Measurements from ENCODE around the gene SLC6A18.

SLC6A18 gene

GRCh38 chr5:1245905-1246576 is 20.9 kb downstream of the SLC6A18 start (continued):
- TF ChIP-seq WT1 (tag by site-specific recombination; IDR thresholded peaks at IDR 0.05) (no peak), ZNF514 (tag by site-specific recombination; IDR thresholded peaks at IDR 0.05) (no peak)

- Histone ChIP-seq H3K4me1 (ENCODE audit: control insufficient read depth, insufficient read depth, low read length) (no peaks in the 10 kb centered on the region), H3K36me3 (ENCODE audit: control insufficient read depth in 2 of 2, insufficient read depth in 1 of 2, low read length in 2 of 2) (no peaks in the 10 kb centered on the region), H3K4me3 (ENCODE audit: low read depth, low read length) (no peak overlapping the region), H3K27ac (ENCODE audit: extremely low read depth, low read depth, low read length) (no peak overlapping the region), H3K9me3 (ENCODE audit: control insufficient read depth, insufficient read depth, low read depth, low read length) (no peaks in the 10 kb centered on the region)
- CTCF ChIA-PET = interaction anchor here (0.8 to 1.4 kb wide), 2 partner anchors 79 to 221 kb away, joined by 3 read pairs; no protein-coding TSS in a partner anchor
- POLR2A ChIA-PET = no interaction called here
- TF ChIP-seq ZNF37A (tag by site-specific recombination; IDR thresholded peaks at IDR 0.05) (no peak), ZNF76 (tag by site-specific recombination; IDR thresholded peaks at IDR 0.05; ENCODE audit: borderline replicate concordance, low read depth) (no peak), GFI1B (tag by site-specific recombination; IDR thresholded peaks at IDR 0.05) (no peak), ZFHX2 (tag by site-specific recombination; conservative IDR thresholded peaks at IDR 0.05) (peak; percentile 39), EGR2 (tag by site-specific recombination; IDR thresholded peaks at IDR 0.05; ENCODE audit: low read depth) (peak; percentile 43; the same call in 1 of the 2 replicates), ZNF501 (tag by site-specific recombination; IDR thresholded peaks at IDR 0.05) (no peak), ZNF473 (tag by site-specific recombination; IDR thresholded peaks at IDR 0.05) (no peak), ZNF600 (tag by site-specific recombination; IDR thresholded peaks at IDR 0.05) (peak; percentile 76), ZNF792 (tag by site-specific recombination; IDR thresholded peaks at IDR 0.05) (no peak), ZNF133 (tag by site-specific recombination; IDR thresholded peaks at IDR 0.05) (no peak), ZNF302 (tag by site-specific recombination; IDR thresholded peaks at IDR 0.05; ENCODE audit: low read depth) (no peak), ZNF221 (tag by site-specific recombination; IDR thresholded peaks at IDR 0.05; ENCODE audit: borderline replicate concordance) (no peak), ZBTB20 (tag by site-specific recombination; IDR thresholded peaks at IDR 0.05) (no peak), ZNF23 (tag by site-specific recombination; IDR thresholded peaks at IDR 0.05; ENCODE audit: borderline replicate concordance) (no peak), SP7 (tag by site-specific recombination; IDR thresholded peaks at IDR 0.05) (no peak; the same call in 1 of the 2 replicates), ZBTB11 (tag by site-specific recombination; conservative IDR thresholded peaks at IDR 0.05; ENCODE audit: low read depth) (no peak), HOXD13 (CRISPR knock-in tag; IDR thresholded peaks at IDR 0.05; ENCODE audit: borderline replicate concordance) (no peak), GLIS1 (tag by site-specific recombination; IDR thresholded peaks at IDR 0.05) (peak; percentile 34), ZNF777 (tag by site-specific recombination; IDR thresholded peaks at IDR 0.05; ENCODE audit: borderline replicate concordance) (no peak), ZNF610 (tag by site-specific recombination; IDR thresholded peaks at IDR 0.05; ENCODE audit: borderline replicate concordance) (no peak), ZNF169 (tag by site-specific recombination; IDR thresholded peaks at IDR 0.05) (no peak), ZBTB17 (tag by site-specific recombination; IDR thresholded peaks at IDR 0.05) (no peak), ZNF544 (tag by site-specific recombination; IDR thresholded peaks at IDR 0.05) (no peak), ZNF513 (tag by site-specific recombination; IDR thresholded peaks at IDR 0.05) (no peak)
- TF ChIP-seq, protein P1, sequence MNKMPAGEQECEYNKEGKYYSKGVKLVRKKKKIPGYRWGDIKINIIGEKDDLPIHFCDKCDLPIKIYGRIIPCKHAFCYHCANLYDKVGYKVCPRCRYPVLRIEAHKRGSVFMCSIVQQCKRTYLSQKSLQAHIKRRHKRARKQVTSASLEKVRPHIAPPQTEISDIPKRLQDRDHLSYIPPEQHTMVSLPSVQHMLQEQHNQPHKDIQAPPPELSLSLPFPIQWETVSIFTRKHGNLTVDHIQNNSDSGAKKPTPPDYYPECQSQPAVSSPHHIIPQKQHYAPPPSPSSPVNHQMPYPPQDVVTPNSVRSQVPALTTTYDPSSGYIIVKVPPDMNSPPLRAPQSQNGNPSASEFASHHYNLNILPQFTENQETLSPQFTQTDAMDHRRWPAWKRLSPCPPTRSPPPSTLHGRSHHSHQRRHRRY (tag by site-specific recombination; IDR thresholded peaks at IDR 0.05) = no peak
- TF ChIP-seq, protein P2, sequence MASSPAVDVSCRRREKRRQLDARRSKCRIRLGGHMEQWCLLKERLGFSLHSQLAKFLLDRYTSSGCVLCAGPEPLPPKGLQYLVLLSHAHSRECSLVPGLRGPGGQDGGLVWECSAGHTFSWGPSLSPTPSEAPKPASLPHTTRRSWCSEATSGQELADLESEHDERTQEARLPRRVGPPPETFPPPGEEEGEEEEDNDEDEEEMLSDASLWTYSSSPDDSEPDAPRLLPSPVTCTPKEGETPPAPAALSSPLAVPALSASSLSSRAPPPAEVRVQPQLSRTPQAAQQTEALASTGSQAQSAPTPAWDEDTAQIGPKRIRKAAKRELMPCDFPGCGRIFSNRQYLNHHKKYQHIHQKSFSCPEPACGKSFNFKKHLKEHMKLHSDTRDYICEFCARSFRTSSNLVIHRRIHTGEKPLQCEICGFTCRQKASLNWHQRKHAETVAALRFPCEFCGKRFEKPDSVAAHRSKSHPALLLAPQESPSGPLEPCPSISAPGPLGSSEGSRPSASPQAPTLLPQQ (tag by site-specific recombination; IDR thresholded peaks at IDR 0.05) = no peak
Measured at GRCh38 chr5:1246711-1247431, 21.7 kb downstream of the SLC6A18 start.
